K562 (cell line): ENCODE measurements around the gene C15orf62. TPM values are rescaled to one million over a fixed set of nuclear protein-coding genes. Genes with fewer than 3 reads are reported as not detected.

ENCODE experiments used
- CAMTA2 ChIP-seq: fragments of 250-450 bp; sonication (Bioruptor Pico); conservative IDR thresholded peaks from 2 replicates; pipeline ENCODE4 v1.5.1; 2022
- CGGBP1 ChIP-seq: fragments of 250-450 bp; sonication (Bioruptor Pico); IDR thresholded peaks from 2 replicates; pipeline ENCODE4 v1.9.0; 2021; ENCODE audit warnings: mild to moderate bottlenecking
- ESRRA ChIP-seq: fragments of 450-650 bp; IDR thresholded peaks from 2 replicates; pipeline ENCODE4 v1.6.1; 2014; ENCODE audit warnings: low read depth, mild to moderate bottlenecking, moderate library complexity, borderline replicate concordance
- ETS1 ChIP-seq: conservative IDR thresholded peaks from 2 replicates; pipeline ENCODE4 v1.6.1; 2011; ENCODE audit warnings: low read depth, mild to moderate bottlenecking, low read length; ENCODE audit not compliant: control insufficient read depth
- FOXO4 ChIP-seq: fragments of 450-650 bp; formaldehyde crosslinking; IDR thresholded peaks from 2 replicates; pipeline ENCODE4 v1.4.0; 2020; ENCODE audit warnings: mild to moderate bottlenecking, moderate library complexity
- JUND ChIP-seq, 2 experiments: IDR thresholded peaks; 2 replicates in 1 of 2; 3 replicates in 1 of 2; pipeline ENCODE4 v1.6.1; 2011; ENCODE audit warnings: borderline replicate concordance in 2 of 2, low read depth in 2 of 2, low read length in 2 of 2, improper control_type of control experiment in 1 of 2, missing biosample characterization in 1 of 2, missing genetic modification characterization in 1 of 2, missing genetic modification reagents in 1 of 2
- KLF13 ChIP-seq: fragments of 450-650 bp; IDR thresholded peaks from 2 replicates; pipeline ENCODE4 v1.6.1; 2016; ENCODE audit warnings: missing genetic modification characterization, low read depth, mild to moderate bottlenecking, missing compliant biosample characterization, moderate library complexity, borderline replicate concordance
- KLF6 ChIP-seq: fragments of 250-450 bp; sonication (Bioruptor Pico); IDR thresholded peaks from 2 replicates; pipeline ENCODE4 v1.4.0; 2020; ENCODE audit warnings: mild to moderate bottlenecking, moderate library complexity, borderline replicate concordance
- PBX2 ChIP-seq, 2 experiments: IDR thresholded peaks in 1 of 2; conservative IDR thresholded peaks in 1 of 2; 2 replicates each; pipeline ENCODE4 v1.6.1; 2016; ENCODE audit warnings: low read depth in 2 of 2, mild to moderate bottlenecking in 1 of 2, missing compliant biosample characterization in 1 of 2, missing genetic modification characterization in 1 of 2, moderate library complexity in 1 of 2
- SETDB1 ChIP-seq: IDR thresholded peaks from one replicate; pipeline ENCODE4 v1.6.1; 2012; ENCODE audit warnings: low read length, control low read depth, inconsistent platforms
- SIN3A ChIP-seq, 2 experiments: fragments of 150-350 bp in 1 of 2; IDR thresholded peaks; 2 replicates each; pipeline ENCODE4 v1.6.1; 2011 to 2016; ENCODE audit warnings: borderline replicate concordance in 2 of 2, low read depth in 2 of 2, low read length in 2 of 2, mild to moderate bottlenecking in 2 of 2, moderate library complexity in 2 of 2; ENCODE audit not compliant: control insufficient read depth in 1 of 2
- ZBTB5 ChIP-seq: fragments of 450-650 bp; IDR thresholded peaks from 2 replicates; pipeline ENCODE4 v1.6.1; 2017; ENCODE audit warnings: antibody characterized with exemption
- ZFP36 ChIP-seq: fragments of 150-350 bp; IDR thresholded peaks from 2 replicates; pipeline ENCODE4 v1.6.1; 2018; ENCODE audit warnings: low read length, low read depth; ENCODE audit not compliant: partially characterized antibody
- ZNF184 ChIP-seq: sonication (generic); formaldehyde crosslinking; IDR thresholded peaks from 2 replicates; pipeline ENCODE4 v1.5.0; 2020; ENCODE audit warnings: missing genetic modification reagents
- polyA plus RNA-seq, 8 experiments: library from polyadenylated mRNA; depleted of rRNA in 4 of 8; stranded (reverse) in 5 of 8; unstranded in 3 of 8; fragments of >200 nt; fragmentation: Nextera tagmentation in 2 of 8; fragmentation: Illumina TruSeq in 1 of 8; extraction: Ambion mirVana in 2 of 8; extraction: Trizol in 1 of 8; gene quantifications; 2 replicates each; pipeline versions ENCODE4 v1.2.1 to v1.2.3, GENCODE V29; 2011 to 2014; ENCODE audit warnings: inconsistent platforms in 1 of 8, missing spikeins in 1 of 8
- total RNA-seq, 7 experiments: library from RNA; depleted of rRNA in 6 of 7; stranded (reverse); fragments of >200 nt in 6 of 7; fragmentation: Illumina TruSeq in 2 of 7; extraction: Trizol in 2 of 7; gene quantifications; 2 replicates each; pipeline versions ENCODE4 v1.2.1 to v1.2.3, GENCODE V29; 2011 to 2021; ENCODE audit warnings: low replicate concordance in 1 of 7

Gene C15orf62
- total and polyA plus RNA-seq, 9 of the 15 experiments (the other 6 are each of a cell fraction or from before 2014, with no cell fraction given), result 0.01 to 0.76 (median 0.30) TPM; not detected in 1

GRCh38 chr15:40754883-40755811, 14.6 kb upstream of the C15orf62 start, which contains the start of gene RMDN3 (continued):
- TF ChIP-seq JUND (IDR thresholded peaks at IDR 0.05; ENCODE audit: borderline replicate concordance, low read depth, low read length), result peak; percentile 78
- TF ChIP-seq JUND (tag; IDR thresholded peaks at IDR 0.05; ENCODE audit: borderline replicate concordance, low read depth, low read length), result no peak; the same call in 2 of the 3 replicates
- TF ChIP-seq SETDB1, result peak; percentile 52
- peak; percentile 97 to 98 for TF ChIP-seq SIN3A (IDR thresholded peaks at IDR 0.05; ENCODE audit: borderline replicate concordance in 2 of 2, control insufficient read depth in 1 of 2, low read depth in 2 of 2, low read length in 2 of 2)
- TF ChIP-seq CGGBP1 (CRISPR knock-in tag), result no peak
- TF ChIP-seq CAMTA2 (CRISPR knock-in tag), result no peak
- no peak for TF ChIP-seq KLF13 (tag)
- TF ChIP-seq PBX2 (CRISPR knock-in tag; IDR thresholded peaks at IDR 0.05; ENCODE audit: low read depth), result no peak
- peak; percentile 74 for TF ChIP-seq PBX2 (tag; conservative IDR thresholded peaks at IDR 0.05; ENCODE audit: low read depth)
- no peak for TF ChIP-seq ZNF184 (CRISPR knock-in tag)
- no peak for TF ChIP-seq ZFP36
- TF ChIP-seq FOXO4, result no peak
- TF ChIP-seq ETS1, result peak; percentile 41; the same call in 1 of the 2 replicates
- peak; percentile 14; the same call in 1 of the 2 replicates for TF ChIP-seq KLF6 (CRISPR knock-in tag)
- peak; percentile 80; the same call in 1 of the 2 replicates for TF ChIP-seq ESRRA
- TF ChIP-seq ZBTB5, result peak; percentile 58; the same call in 1 of the 2 replicates
